ENCODE data around the gene RBM47. TPM values are rescaled to one million over a fixed set of nuclear protein-coding genes. Genes with fewer than 3 reads are reported as not detected.
A peak's percentile ranks its signal among the peaks of the same experiment; 100 is the strongest.

RBM47 gene
- total and polyA plus RNA-seq, 10 of the 15 experiments (the other 5 are each of a cell fraction or from before 2014, with no cell fraction given): 7.9 to 45.0 (median 28.7) TPM

DNA sequence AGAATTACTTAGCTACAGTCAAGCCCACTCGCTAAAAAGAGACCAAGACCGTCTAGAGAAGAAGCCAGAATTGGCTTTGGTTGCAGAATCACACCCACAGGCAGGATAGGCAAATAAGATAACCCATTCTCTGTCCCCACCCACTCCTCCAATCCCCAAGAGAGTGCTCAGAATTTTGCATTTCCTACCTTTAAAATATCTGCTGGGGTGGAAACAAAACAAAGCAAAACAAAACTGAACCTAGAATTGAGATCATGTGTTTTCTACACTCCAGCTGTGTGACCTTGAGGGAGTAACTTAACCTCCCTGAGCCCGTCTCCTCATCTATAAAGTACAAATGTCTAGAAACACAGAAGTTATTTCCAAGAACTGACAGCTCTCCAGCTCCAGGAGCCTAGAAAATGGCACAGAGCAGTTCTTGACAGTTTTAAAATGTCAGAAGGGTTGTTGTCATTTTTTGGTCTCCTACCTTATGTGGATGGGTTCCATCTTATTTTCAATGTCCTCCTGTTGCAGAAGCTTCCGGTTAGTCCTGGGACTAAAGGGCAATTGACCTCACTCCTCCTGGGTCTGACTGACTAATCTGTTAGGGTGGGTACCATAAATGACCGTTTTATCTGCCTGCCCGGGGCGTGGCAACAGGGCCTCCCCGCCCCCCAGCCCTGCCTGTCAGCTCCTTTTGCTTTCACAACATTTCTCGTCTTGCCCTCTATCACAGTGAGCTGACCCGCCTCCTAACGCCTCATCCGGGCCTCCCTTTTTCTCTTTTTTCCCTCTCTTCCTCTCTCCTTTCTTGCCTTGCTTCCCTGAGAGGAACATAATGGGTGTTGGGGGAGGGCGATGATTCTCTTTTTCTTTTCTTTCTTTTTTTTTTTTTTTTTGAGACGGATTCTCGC is 114.0 kb downstream of the RBM47 start (continued):
- no peak for TF ChIP-seq ZBTB11 (CRISPR knock-in tag; IDR thresholded peaks at IDR 0.05)
- TF ChIP-seq, protein P1, sequence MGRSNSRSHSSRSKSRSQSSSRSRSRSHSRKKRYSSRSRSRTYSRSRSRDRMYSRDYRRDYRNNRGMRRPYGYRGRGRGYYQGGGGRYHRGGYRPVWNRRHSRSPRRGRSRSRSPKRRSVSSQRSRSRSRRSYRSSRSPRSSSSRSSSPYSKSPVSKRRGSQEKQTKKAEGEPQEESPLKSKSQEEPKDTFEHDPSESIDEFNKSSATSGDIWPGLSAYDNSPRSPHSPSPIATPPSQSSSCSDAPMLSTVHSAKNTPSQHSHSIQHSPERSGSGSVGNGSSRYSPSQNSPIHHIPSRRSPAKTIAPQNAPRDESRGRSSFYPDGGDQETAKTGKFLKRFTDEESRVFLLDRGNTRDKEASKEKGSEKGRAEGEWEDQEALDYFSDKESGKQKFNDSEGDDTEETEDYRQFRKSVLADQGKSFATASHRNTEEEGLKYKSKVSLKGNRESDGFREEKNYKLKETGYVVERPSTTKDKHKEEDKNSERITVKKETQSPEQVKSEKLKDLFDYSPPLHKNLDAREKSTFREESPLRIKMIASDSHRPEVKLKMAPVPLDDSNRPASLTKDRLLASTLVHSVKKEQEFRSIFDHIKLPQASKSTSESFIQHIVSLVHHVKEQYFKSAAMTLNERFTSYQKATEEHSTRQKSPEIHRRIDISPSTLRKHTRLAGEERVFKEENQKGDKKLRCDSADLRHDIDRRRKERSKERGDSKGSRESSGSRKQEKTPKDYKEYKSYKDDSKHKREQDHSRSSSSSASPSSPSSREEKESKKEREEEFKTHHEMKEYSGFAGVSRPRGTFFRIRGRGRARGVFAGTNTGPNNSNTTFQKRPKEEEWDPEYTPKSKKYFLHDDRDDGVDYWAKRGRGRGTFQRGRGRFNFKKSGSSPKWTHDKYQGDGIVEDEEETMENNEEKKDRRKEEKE (IDR thresholded peaks at IDR 0.05): no peak
- no peak for TF ChIP-seq ZNF384 (IDR thresholded peaks at IDR 0.05; ENCODE audit: borderline replicate concordance, low read depth, low read length)
- TF ChIP-seq JUNB (IDR thresholded peaks at IDR 0.05): no peak; the same call in 1 of the 2 replicates
- TF ChIP-seq, protein P2, sequence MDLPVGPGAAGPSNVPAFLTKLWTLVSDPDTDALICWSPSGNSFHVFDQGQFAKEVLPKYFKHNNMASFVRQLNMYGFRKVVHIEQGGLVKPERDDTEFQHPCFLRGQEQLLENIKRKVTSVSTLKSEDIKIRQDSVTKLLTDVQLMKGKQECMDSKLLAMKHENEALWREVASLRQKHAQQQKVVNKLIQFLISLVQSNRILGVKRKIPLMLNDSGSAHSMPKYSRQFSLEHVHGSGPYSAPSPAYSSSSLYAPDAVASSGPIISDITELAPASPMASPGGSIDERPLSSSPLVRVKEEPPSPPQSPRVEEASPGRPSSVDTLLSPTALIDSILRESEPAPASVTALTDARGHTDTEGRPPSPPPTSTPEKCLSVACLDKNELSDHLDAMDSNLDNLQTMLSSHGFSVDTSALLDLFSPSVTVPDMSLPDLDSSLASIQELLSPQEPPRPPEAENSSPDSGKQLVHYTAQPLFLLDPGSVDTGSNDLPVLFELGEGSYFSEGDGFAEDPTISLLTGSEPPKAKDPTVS (IDR thresholded peaks at IDR 0.05; ENCODE audit: low read depth, low read length): no peak
- no peak for TF ChIP-seq SIX5 (IDR thresholded peaks at IDR 0.05; ENCODE audit: low read depth, low read length, severe bottlenecking)
- TF ChIP-seq CEBPZ (IDR thresholded peaks at IDR 0.05; ENCODE audit: low read depth, low read length): no peak
- TF ChIP-seq GABPA (IDR thresholded peaks at IDR 0.05; ENCODE audit: low read depth): no peak
- peak in 1 of 2 experiments; percentile 66; a peak in 1 of 3 replicates for TF ChIP-seq EGR1 (IDR thresholded peaks at IDR 0.05; ENCODE audit: borderline replicate concordance in 1 of 2, low read depth in 2 of 2, low read length in 2 of 2)
- no peak for TF ChIP-seq TARDBP (IDR thresholded peaks at IDR 0.05; ENCODE audit: borderline replicate concordance)
- no peak for TF ChIP-seq USF2 (IDR thresholded peaks at IDR 0.05; ENCODE audit: borderline replicate concordance, low read depth, low read length)
- TF ChIP-seq ZSCAN29 (IDR thresholded peaks at IDR 0.05): no peak
- no peak for TF ChIP-seq CEBPB (IDR thresholded peaks at IDR 0.05; ENCODE audit: borderline replicate concordance in 1 of 2, low read depth in 2 of 2, low read length in 2 of 2)
- TF ChIP-seq, protein P3, sequence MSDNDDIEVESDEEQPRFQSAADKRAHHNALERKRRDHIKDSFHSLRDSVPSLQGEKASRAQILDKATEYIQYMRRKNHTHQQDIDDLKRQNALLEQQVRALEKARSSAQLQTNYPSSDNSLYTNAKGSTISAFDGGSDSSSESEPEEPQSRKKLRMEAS (IDR thresholded peaks at IDR 0.05; ENCODE audit: low read depth, low read length): no peak

Measured in GM12878 (cell line).